Measurements from ENCODE around the gene FARS2. TPM values are rescaled to one million over a fixed set of nuclear protein-coding genes. Genes with fewer than 3 reads are reported as not detected.
A peak's percentile ranks its signal among the peaks of the same experiment; 100 is the strongest.
"Not testable (repeated sequence)": the region's sequence is repeated elsewhere in the genome, so short reads cannot be mapped to it uniquely, and the experiment has no call there.

Gene FARS2
- total RNA-seq, 4 donors from 2014 or later = 10.6 to 24.9 (median 15.2) TPM

DNA sequence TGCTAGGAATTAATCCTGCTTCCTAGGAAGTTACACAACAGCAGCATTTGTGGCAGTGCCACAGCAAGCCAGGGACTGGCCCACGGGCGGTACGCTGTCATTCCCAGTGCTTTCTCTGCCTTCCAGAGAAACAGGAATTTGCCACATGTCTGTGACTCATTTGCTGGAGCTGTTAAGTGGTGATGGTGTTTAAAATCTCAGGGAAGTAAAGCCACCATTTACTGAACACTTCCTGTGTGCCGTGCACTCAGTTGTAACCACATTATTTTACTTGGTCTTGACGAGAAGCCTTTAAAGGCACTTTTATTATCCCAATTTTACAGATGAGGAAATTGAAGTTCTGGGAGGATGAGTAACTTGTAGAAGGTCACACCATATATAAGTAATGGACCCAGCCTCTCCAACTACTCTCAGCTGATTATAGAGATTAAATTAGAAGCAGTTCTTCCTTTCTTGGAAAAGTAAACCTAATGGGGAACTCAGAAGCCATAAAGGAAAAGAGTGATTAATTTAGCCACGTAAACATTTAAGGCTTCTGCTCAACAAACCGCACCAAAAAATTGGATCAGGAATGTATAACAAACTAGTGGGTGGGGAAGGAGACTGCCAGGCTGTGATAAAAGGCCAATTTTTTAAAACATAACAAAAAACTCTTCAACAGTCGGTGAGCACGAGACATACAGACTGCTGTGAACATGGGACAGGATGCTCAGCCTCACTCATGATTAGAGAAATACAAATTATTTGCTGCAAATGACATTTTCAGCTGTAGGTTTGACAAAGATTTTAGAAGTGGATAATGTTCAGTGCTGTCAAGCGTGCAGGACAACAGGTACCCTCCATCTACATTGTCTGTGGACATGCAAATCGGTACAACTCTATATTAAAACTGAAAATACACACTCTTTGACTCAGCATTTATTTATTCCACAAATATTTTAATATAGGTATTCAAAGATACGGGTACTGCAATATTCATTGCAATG lies 434.2 kb downstream of the FARS2 start:
- Histone ChIP-seq H3K36me3 (no peaks in the 10 kb centered on the region), H3K4me3 (no peak overlapping the region), H3K9me3 (peaks cover 0 to 14% (median 13%) of the 10 kb centered on the region in 4 donors), H3K27me3 (no peaks in the 10 kb centered on the region), H3K4me1 (peaks cover 0 to 14% (median 10%) of the 10 kb centered on the region in 4 donors), H3K27ac (replicated peaks in 1 of 4) (peak overlapping the region in 2 of 4 donors; percentile 26 to 48)
- WGBS = 50% methylated on average over 12 of the region's 12 CpGs
- intact Hi-C loops (cut with DNase I) = no loop called here
- peak; percentile 42 for DNase-seq (ENCODE audit: extremely low spot score)
- TF ChIP-seq EP300 (IDR thresholded peaks at IDR 0.05) (no peak), POLR2AphosphoS5 (IDR thresholded peaks at IDR 0.05) (no peak), POLR2A (IDR thresholded peaks at IDR 0.05; ENCODE audit: low read depth) (no peak)
- TF ChIP-seq, protein P1, sequence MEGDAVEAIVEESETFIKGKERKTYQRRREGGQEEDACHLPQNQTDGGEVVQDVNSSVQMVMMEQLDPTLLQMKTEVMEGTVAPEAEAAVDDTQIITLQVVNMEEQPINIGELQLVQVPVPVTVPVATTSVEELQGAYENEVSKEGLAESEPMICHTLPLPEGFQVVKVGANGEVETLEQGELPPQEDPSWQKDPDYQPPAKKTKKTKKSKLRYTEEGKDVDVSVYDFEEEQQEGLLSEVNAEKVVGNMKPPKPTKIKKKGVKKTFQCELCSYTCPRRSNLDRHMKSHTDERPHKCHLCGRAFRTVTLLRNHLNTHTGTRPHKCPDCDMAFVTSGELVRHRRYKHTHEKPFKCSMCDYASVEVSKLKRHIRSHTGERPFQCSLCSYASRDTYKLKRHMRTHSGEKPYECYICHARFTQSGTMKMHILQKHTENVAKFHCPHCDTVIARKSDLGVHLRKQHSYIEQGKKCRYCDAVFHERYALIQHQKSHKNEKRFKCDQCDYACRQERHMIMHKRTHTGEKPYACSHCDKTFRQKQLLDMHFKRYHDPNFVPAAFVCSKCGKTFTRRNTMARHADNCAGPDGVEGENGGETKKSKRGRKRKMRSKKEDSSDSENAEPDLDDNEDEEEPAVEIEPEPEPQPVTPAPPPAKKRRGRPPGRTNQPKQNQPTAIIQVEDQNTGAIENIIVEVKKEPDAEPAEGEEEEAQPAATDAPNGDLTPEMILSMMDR (IDR thresholded peaks at IDR 0.05) = no peak

DNA sequence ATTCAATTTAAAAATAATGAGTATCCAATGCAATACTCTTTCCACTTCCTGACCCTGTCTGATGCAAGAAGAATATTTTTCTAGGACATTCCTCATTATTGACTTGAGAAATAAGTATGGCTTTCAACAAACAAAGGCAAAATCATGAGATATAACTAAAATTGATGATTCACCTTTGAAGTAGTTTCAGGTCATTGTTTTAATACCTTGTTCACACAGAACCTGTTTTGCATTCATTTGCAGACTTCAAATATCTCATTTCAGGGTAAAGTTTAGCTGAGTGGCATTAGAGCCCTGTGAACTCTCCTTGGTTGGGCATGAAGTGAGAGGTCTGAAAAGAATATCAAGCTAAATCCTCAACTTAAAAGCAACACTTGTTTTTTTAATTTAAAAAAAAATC lies 436.2 kb downstream of the FARS2 start:
- Histone ChIP-seq H3K27ac (replicated peaks in 1 of 4) (no peak overlapping the region), H3K36me3 (no peaks in the 10 kb centered on the region), H3K9me3 (peaks cover 0 to under 1% (median 0%) of the 10 kb centered on the region in 4 donors), H3K27me3 (no peaks in the 10 kb centered on the region), H3K4me1 (peaks cover 0 to 14% (median 10%) of the 10 kb centered on the region in 4 donors), H3K4me3 (no peak overlapping the region)
- no peak for DNase-seq (ENCODE audit: extremely low spot score)
- intact Hi-C loops (cut with DNase I) = no loop called here
- TF ChIP-seq POLR2A (IDR thresholded peaks at IDR 0.05; ENCODE audit: low read depth) (no peak), EP300 (IDR thresholded peaks at IDR 0.05) (no peak), POLR2AphosphoS5 (IDR thresholded peaks at IDR 0.05) (no peak)
- TF ChIP-seq, protein P1 (IDR thresholded peaks at IDR 0.05) = no peak

DNA sequence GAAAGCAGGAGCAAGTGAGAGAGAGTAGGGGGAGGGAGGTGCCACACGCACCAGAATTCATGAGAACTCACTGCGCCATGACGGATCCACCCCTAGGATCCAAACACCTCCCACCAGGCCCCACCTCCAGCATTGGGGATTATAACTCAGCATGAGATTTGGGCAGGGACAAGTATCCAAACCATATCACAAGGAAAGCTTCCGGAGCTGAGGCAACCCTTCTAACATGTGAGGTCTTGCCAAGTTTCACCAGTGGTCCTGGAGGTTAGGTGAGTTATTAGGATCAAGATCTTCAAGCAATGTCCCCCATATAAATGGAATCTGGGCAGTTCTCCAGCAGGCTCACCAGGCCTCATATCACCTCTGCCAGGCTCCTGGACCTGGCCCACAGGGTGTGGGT lies 437.0 kb downstream of the FARS2 start:
- TF ChIP-seq, protein P1 (IDR thresholded peaks at IDR 0.05) = no peak
- TF ChIP-seq POLR2AphosphoS5 (IDR thresholded peaks at IDR 0.05) = no peak
- no peak for TF ChIP-seq POLR2A (IDR thresholded peaks at IDR 0.05; ENCODE audit: low read depth)
- TF ChIP-seq EP300 (IDR thresholded peaks at IDR 0.05) = no peak
- Histone ChIP-seq H3K36me3 (no peaks in the 10 kb centered on the region), H3K9me3 (no peaks in the 10 kb centered on the region), H3K4me3 (no peak overlapping the region), H3K27ac (replicated peaks in 1 of 4) (no peak overlapping the region), H3K4me1 (peaks cover 0 to 14% (median 10%) of the 10 kb centered on the region in 4 donors), H3K27me3 (no peaks in the 10 kb centered on the region)
- peak; percentile 31 for DNase-seq (ENCODE audit: extremely low spot score)
- intact Hi-C loops (cut with DNase I) = no loop called here
- 98% methylated on average over 4 of the region's 4 CpGs for WGBS

DNA sequence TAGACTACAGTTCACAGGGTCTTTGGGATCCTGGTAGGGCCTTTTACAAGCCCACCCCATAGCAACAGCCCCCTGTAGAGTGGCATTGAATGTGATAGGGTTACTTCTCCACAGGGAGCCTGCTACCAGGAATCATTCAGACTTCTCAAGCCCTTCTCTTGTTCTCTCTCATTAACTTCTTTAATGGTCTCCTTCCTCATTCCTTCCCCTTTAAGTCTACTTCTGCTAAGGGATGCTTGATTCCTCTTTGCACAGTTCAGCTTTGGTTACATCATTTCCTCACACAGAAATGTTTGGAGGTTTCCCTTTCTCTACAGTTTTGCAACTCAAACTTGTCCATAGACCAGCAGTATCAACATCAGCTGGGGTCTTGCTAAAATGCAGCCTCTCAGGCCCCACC lies 437.8 kb downstream of the FARS2 start:
- H3K27me3 ChIP-seq; intact Hi-C loops (cut with DNase I); H3K4me3 ChIP-seq; H3K9me3 ChIP-seq; H3K27ac ChIP-seq (replicated peaks in 1 of 4); H3K36me3 ChIP-seq: not testable (repeated sequence)
- peak; percentile 77 for DNase-seq (ENCODE audit: extremely low spot score)
- H3K4me1 ChIP-seq = peaks cover 0 to 14% (median 10%) of the 10 kb centered on the region in 4 donors

DNA sequence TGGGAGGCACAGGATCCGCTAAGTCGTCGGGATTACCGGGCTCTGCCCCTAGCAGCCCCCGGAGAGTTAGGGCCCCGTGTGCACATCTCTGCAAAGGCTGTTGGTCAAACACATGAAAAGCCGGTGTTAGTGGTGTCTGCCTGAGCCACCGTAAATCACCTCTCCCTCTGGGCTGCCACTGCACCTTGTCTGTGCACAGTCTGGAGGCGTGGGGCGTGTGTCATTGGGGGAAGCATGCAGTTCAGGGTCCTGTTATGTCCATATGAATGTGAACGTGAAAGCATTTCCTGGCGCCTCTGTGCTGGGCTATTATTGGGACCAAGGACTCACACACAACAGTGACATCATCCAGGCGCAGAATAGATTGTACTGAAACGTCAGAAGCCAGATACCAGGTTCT lies 439.9 kb downstream of the FARS2 start:
- no peaks in the 10 kb centered on the region for H3K9me3 ChIP-seq

More for the DNA sequence above, 439.9 kb downstream of the FARS2 start:
- intact Hi-C loops (cut with DNase I) = no loop called here
- H3K4me1 ChIP-seq = no peaks in the 10 kb centered on the region
- no peaks in the 10 kb centered on the region for H3K36me3 ChIP-seq
- TF ChIP-seq, protein P1 (IDR thresholded peaks at IDR 0.05) = no peak
- TF ChIP-seq EP300 (IDR thresholded peaks at IDR 0.05) (no peak), POLR2A (IDR thresholded peaks at IDR 0.05; ENCODE audit: low read depth) (no peak), POLR2AphosphoS5 (IDR thresholded peaks at IDR 0.05) (no peak)
- WGBS = 77% methylated on average over 11 of the region's 14 CpGs
- peak; percentile 68 for DNase-seq (ENCODE audit: extremely low spot score)
- H3K27me3 ChIP-seq = no peaks in the 10 kb centered on the region
- no peak overlapping the region for H3K4me3 ChIP-seq
- H3K27ac ChIP-seq (replicated peaks in 1 of 4) = no peak overlapping the region
